SU-DHL-6 (cell line): ENCODE results near the gene LGR6.

Experiments used
- EZH2phosphoT487 ChIP-seq: fragments of 200-600 bp; sonication (generic), shearing (Covaris generic); conservative IDR thresholded peaks from 2 replicates; pipeline ENCODE4 v1.6.1; 2018; ENCODE audit warnings: mild to moderate bottlenecking, antibody characterized with exemption, low read length, moderate library complexity, mixed read lengths
- TF ChIP-seq, protein P1 (sequence below): fragments of 200-600 bp; sonication (generic); IDR thresholded peaks from one replicate; pipeline ENCODE4 v1.5.1; 2017; ENCODE audit warnings: antibody characterized with exemption, mild to moderate bottlenecking, low read length, moderate library complexity; ENCODE audit not compliant: insufficient read depth, poor library complexity, severe bottlenecking

DNA sequence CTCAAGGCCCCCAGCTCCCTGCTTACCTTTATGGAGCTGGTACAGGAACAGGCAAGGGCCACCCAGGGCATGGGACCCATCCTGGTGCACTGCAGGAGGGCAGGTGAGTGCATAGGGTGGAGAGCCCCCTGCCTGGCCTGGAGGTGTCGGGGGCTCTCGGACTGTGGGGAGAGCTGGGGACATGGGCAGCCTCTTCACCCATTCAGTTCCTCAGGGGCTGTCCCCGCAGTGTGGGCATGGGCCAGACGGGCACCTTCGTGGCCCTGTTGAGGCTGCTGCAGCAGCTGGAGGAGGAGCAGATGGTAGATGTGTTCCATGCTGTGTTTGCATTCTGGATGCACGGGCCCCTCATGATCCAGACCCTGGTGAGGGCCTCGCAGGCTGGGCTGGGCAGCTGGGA, 7.3 kb upstream of the LGR6 start:
- TF ChIP-seq, protein P1, sequence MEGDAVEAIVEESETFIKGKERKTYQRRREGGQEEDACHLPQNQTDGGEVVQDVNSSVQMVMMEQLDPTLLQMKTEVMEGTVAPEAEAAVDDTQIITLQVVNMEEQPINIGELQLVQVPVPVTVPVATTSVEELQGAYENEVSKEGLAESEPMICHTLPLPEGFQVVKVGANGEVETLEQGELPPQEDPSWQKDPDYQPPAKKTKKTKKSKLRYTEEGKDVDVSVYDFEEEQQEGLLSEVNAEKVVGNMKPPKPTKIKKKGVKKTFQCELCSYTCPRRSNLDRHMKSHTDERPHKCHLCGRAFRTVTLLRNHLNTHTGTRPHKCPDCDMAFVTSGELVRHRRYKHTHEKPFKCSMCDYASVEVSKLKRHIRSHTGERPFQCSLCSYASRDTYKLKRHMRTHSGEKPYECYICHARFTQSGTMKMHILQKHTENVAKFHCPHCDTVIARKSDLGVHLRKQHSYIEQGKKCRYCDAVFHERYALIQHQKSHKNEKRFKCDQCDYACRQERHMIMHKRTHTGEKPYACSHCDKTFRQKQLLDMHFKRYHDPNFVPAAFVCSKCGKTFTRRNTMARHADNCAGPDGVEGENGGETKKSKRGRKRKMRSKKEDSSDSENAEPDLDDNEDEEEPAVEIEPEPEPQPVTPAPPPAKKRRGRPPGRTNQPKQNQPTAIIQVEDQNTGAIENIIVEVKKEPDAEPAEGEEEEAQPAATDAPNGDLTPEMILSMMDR = no peak
- no peak for TF ChIP-seq EZH2phosphoT487
